Measurements from ENCODE around the gene C21orf58.

Gene C21orf58

DNA sequence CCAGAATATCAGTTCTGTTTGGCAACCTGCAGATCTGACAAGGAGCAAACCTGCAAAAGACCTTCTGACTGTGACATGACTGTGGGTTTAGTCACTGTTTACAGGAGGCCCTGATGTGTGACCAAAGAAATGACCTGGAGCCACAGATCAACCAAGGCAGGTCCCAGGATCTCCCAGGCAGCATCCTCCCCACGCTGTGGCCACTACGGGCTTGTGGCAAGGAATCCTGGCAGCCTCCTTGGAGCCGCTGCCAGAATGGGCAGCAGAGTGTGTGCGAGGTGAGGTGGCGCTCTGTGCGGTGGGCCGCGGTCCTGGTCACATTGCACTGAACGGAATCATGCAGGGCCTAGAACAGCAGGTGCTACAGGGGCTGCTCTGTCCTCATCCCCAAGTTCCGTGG is 54.2 kb downstream of the C21orf58 start:
- DNase-seq (ENCODE audit: extremely low spot score): no peak
- TF ChIP-seq, protein P1, sequence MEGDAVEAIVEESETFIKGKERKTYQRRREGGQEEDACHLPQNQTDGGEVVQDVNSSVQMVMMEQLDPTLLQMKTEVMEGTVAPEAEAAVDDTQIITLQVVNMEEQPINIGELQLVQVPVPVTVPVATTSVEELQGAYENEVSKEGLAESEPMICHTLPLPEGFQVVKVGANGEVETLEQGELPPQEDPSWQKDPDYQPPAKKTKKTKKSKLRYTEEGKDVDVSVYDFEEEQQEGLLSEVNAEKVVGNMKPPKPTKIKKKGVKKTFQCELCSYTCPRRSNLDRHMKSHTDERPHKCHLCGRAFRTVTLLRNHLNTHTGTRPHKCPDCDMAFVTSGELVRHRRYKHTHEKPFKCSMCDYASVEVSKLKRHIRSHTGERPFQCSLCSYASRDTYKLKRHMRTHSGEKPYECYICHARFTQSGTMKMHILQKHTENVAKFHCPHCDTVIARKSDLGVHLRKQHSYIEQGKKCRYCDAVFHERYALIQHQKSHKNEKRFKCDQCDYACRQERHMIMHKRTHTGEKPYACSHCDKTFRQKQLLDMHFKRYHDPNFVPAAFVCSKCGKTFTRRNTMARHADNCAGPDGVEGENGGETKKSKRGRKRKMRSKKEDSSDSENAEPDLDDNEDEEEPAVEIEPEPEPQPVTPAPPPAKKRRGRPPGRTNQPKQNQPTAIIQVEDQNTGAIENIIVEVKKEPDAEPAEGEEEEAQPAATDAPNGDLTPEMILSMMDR (IDR thresholded peaks at IDR 0.05; ENCODE audit: control extremely low read depth, extremely low read depth, low read depth, missing control alignments): no peak
- ChIA-PET POLR2A (interaction anchor here (2.2 kb wide), 1 partner anchor 16 kb away, joined by 6 read pairs; no protein-coding TSS in a partner anchor), CTCF (interaction anchor here (1.3 kb wide), 2 partner anchors 9 to 27 kb away, joined by 3 read pairs; no protein-coding TSS in a partner anchor)

DNA sequence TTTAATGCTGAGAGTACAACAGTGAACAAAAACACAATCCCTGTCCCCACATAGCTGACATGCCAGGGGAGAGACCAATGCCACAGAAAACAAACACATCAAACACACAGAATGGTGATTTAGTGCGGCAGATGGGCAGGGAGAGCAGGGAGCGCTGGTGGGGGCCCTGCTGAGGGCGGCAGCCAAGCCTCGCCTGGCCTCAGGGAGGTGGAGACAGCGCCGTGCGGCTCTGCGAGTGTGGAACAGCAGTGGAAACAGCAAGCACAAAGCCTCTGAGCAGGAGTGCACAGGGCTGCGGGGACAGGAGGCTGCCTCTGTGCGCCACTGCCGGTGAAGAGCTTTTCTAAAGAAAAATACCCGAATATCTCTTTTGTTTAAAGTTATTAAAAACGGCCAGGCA is 55.3 kb downstream of the C21orf58 start:
- TF ChIP-seq, protein P1 (IDR thresholded peaks at IDR 0.05; ENCODE audit: control extremely low read depth, extremely low read depth, low read depth, missing control alignments): no peak
- ChIA-PET CTCF (interaction anchor here (1.3 to 1.6 kb wide), 2 partner anchors 14 to 28 kb away, joined by 3 read pairs; no protein-coding TSS in a partner anchor), POLR2A (interaction anchor here (2.2 kb wide), 1 partner anchor 15 kb away, joined by 6 read pairs; no protein-coding TSS in a partner anchor)
- no peak for DNase-seq (ENCODE audit: extremely low spot score)

DNA sequence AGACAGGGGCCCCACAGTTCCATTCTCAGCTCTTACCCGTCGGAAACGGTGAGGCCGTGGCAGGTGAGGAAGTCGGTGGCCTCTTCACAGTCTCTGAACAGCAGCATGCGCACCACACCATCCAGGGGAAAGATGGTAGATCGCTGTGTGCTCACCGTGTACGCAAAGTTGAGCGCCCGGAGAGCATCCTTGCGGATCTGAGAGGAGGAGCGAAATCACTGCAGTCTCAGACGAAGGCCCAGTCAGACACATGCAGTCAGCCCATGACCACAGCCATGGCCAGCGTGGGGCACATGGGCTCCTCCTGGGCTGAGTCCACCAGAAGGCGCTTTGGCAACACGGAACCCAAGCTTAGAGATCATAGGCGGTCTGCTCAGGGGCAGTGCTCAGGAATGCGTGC is 56.7 kb downstream of the C21orf58 start:
- ChIA-PET CTCF (interaction anchor here (0.7 to 1.6 kb wide), 3 partner anchors 11 to 17 kb away, joined by 3 to 5 read pairs (median 3); no protein-coding TSS in a partner anchor), POLR2A (no interaction called here)
- DNase-seq (ENCODE audit: extremely low spot score): no peak
- TF ChIP-seq, protein P1 (IDR thresholded peaks at IDR 0.05; ENCODE audit: control extremely low read depth, extremely low read depth, low read depth, missing control alignments): no peak

DNA sequence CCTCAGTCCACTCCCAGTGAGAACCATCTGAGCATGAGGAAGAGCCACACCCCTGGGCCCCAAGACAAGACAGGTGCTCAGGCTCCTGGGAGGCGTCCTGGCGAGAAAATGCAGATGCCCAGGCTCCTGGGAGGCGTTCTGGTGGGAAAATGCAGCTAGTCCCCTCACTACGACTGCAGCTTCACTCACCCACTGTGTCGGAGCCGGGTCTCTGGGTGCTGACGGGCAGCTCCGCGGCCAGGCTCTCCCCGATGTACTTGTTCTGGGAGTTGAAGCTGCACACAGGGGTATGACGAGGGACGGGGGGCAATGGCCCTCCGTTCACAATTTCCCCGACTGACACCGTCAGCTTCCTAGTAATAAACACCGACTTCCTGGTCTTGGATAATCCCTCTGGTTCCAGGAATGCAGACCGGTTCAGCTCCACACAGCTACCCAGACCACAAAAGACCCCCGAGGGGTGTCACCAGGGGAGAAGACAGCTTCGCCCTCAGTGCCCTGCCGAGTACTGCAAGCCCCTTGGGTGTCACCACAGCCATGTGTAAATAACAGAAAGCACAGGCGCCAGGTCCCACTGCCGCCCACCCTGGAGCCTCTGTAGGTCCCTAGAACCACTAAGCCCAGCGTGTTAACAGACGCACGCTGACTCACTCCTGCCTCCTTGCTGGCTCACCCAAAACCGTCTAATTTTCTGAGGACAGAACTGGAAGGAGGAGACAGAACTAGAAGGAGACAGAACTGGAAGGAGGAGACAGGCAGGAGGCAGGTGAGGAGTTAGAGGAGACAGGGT is 57.7 kb downstream of the C21orf58 start:
- POLR2A ChIA-PET: no interaction called here
- CTCF ChIA-PET: interaction anchor here (1.0 kb wide), 1 partner anchor 18 kb away, joined by 3 read pairs; no protein-coding TSS in a partner anchor
- no peak for DNase-seq (ENCODE audit: extremely low spot score)
- TF ChIP-seq, protein P1 (IDR thresholded peaks at IDR 0.05; ENCODE audit: control extremely low read depth, extremely low read depth, low read depth, missing control alignments): no peak

DNA sequence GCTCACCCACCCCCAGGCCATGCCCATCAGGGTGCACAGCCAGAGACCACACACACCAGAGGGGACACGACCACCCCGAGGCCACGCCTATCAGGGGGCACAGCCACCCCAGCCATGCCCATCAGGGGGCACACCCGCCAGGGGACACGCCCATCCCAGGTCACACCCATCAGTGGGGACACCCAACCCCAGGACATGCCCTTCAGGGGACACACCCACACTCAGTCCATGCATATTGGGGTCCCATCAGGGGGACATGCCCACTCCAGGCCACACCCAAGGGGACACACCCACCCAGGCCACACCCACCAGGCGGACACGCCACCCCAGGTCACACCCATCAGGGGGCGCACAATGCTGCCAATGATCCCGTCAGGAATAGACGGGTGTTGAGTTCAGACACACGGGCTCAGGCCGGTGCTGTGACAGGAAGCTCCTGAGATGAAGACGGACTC is 59.0 kb downstream of the C21orf58 start:
- no peak for DNase-seq (ENCODE audit: extremely low spot score)
- CTCF ChIA-PET: no interaction called here
- TF ChIP-seq, protein P1 (IDR thresholded peaks at IDR 0.05; ENCODE audit: control extremely low read depth, extremely low read depth, low read depth, missing control alignments): no peak
- POLR2A ChIA-PET: no interaction called here

DNA sequence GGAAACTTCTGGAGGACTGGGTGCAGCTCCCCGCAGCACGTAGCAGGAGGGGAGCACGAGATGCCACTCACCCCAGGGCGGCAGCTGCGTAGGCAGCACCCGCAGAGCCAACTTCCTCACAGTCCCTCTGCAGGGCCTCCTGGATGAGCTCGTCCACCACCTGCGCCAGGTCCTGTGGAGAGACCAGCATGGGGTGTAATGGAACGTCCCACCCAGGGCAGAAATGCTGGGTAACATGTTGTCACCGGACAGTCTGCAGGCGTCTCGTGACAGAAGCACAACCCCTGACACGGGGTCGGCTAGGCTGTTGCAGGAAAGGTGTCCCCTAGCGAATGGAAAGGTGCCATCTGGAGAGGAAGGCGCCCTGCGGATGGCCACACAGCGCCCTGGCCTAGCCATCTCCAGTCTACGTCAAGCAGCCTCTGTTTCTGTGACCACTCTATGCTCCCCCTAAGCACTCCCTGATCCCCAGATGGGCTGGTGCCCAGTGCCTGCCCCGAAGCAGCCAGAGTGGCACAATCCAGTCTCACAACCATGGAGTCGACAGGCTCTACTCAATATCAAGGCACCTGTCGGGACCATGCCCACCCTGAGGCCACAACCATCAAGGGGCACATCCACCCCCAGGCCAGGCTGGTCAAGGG is 59.5 kb downstream of the C21orf58 start:
- no peak for DNase-seq (ENCODE audit: extremely low spot score)
- ChIA-PET POLR2A (no interaction called here), CTCF (no interaction called here)
- TF ChIP-seq, protein P1 (IDR thresholded peaks at IDR 0.05; ENCODE audit: control extremely low read depth, extremely low read depth, low read depth, missing control alignments): no peak

Data from GM10248 (cell line).